ENCODE results near the gene SLC39A13. TPM values are rescaled to one million over a fixed set of nuclear protein-coding genes. Genes with fewer than 3 reads are reported as not detected.

The SLC39A13 gene
- total and polyA plus RNA-seq, 2 of the 13 experiments (the other 11 are each of a cell fraction or from before 2014, with no cell fraction given) = 15.3 to 30.5 TPM

DNA sequence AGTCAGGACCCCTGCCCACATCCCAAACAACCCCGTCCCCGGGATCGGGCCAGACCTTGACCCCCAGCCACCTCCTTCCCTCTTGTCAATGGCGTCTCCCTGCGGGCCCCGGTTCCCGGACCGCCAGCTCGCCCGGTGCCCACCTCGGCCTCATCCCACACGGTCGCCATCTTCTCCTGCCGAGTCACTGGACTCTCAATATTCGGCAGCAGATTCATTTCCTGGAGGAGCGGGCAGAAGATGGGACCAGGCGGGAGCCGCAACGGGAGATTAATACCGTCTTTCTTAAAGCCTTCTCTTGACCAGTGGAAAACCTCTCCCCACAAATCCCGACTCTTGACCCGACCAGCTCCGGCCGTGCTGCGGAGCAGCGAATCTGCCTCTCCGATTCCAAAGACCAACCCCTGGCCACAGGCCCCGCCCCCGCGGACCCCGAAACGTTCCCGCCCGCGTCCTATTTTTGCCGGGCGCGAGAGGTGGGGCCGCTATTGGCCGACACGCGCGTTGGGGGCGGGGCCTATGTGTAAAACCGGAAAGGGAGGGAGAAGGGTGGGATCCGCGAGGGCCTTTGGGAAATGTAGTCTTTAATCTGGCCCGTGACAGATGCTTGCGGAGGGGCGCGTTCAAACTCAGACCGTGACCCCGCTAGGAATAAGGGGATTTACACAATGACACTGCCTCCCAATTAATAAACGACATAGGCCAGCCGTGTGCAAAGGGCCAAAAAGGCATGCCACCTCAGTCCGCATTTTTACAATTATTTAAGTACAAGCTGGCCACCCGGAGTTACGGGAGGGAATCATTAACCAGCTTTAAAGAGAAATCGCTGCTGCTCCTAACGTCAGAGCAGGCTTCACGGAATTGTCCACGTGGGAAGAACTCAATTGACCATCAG, 17.9 kb downstream of the SLC39A13 start, which contains the start of gene PSMC3 (continued):
- TF ChIP-seq MZF1 (CRISPR knock-in tag; IDR thresholded peaks at IDR 0.05; ENCODE audit: borderline replicate concordance) (no peak), AKAP8 (CRISPR knock-in tag; IDR thresholded peaks at IDR 0.05) (no peak), TBL1XR1 (IDR thresholded peaks at IDR 0.05; ENCODE audit: borderline replicate concordance, low read length, partially characterized antibody) (no peak), NAIF1 (CRISPR knock-in tag; IDR thresholded peaks at IDR 0.05; ENCODE audit: borderline replicate concordance) (no peak), ZNF44 (CRISPR knock-in tag; IDR thresholded peaks at IDR 0.05) (no peak), MED1 (CRISPR knock-in tag; IDR thresholded peaks at IDR 0.05) (peak; percentile 29; the same call in 1 of the 2 replicates), SNAI1 (CRISPR knock-in tag; IDR thresholded peaks at IDR 0.05; ENCODE audit: borderline replicate concordance) (peak; percentile 71; the same call in 1 of the 2 replicates), HOXA9 (CRISPR knock-in tag; IDR thresholded peaks at IDR 0.05; ENCODE audit: borderline replicate concordance) (no peak), HNRNPL (IDR thresholded peaks at IDR 0.05; ENCODE audit: low read depth, low read length) (peak; percentile 58; the same call in 1 of the 2 replicates), GLI4 (CRISPR knock-in tag; IDR thresholded peaks at IDR 0.05; ENCODE audit: borderline replicate concordance) (no peak), MED8 (CRISPR knock-in tag; IDR thresholded peaks at IDR 0.05; ENCODE audit: insufficient replicate concordance) (peak; percentile 23), ZNF773 (CRISPR knock-in tag; IDR thresholded peaks at IDR 0.05; ENCODE audit: borderline replicate concordance) (peak; percentile 63; the same call in 1 of the 2 replicates)
- TF ChIP-seq, protein P1, sequence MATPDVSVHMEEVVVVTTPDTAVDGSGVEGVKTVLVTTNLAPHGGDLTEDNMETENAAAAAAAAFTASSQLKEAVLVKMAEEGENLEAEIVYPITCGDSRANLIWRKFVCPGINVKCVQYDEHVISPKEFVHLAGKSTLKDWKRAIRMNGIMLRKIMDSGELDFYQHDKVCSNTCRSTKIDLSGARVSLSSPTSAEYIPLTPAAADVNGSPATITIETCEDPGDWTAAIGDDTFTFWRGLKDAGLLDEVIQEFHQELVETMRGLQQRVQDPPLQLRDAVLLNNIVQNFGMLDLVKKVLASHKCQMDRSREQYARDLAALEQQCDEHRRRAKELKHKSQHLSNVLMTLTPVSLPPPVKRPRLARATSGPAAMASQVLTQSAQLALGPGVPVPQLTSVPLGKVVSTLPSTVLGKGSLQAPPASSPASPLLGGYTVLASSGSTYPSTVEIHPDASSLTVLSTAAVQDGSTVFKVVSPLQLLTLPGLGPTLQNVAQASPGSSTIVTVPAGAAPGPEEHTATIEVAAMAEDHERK (CRISPR knock-in tag; IDR thresholded peaks at IDR 0.05; ENCODE audit: low read depth) = no peak
- TF ChIP-seq, protein P2, sequence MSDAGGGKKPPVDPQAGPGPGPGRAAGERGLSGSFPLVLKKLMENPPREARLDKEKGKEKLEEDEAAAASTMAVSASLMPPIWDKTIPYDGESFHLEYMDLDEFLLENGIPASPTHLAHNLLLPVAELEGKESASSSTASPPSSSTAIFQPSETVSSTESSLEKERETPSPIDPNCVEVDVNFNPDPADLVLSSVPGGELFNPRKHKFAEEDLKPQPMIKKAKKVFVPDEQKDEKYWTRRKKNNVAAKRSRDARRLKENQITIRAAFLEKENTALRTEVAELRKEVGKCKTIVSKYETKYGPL (CRISPR knock-in tag; IDR thresholded peaks at IDR 0.05) = 0 out of 2 replicates have a peak, but pooled peaks have one; percentile 51
- TF ChIP-seq, protein P3, sequence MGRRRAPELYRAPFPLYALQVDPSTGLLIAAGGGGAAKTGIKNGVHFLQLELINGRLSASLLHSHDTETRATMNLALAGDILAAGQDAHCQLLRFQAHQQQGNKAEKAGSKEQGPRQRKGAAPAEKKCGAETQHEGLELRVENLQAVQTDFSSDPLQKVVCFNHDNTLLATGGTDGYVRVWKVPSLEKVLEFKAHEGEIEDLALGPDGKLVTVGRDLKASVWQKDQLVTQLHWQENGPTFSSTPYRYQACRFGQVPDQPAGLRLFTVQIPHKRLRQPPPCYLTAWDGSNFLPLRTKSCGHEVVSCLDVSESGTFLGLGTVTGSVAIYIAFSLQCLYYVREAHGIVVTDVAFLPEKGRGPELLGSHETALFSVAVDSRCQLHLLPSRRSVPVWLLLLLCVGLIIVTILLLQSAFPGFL (CRISPR knock-in tag; IDR thresholded peaks at IDR 0.05) = no peak
- TF ChIP-seq, protein P4, sequence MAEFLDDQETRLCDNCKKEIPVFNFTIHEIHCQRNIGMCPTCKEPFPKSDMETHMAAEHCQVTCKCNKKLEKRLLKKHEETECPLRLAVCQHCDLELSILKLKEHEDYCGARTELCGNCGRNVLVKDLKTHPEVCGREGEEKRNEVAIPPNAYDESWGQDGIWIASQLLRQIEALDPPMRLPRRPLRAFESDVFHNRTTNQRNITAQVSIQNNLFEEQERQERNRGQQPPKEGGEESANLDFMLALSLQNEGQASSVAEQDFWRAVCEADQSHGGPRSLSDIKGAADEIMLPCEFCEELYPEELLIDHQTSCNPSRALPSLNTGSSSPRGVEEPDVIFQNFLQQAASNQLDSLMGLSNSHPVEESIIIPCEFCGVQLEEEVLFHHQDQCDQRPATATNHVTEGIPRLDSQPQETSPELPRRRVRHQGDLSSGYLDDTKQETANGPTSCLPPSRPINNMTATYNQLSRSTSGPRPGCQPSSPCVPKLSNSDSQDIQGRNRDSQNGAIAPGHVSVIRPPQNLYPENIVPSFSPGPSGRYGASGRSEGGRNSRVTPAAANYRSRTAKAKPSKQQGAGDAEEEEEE (CRISPR knock-in tag; IDR thresholded peaks at IDR 0.05; ENCODE audit: borderline replicate concordance) = no peak; the same call in 1 of the 2 replicates
- TF ChIP-seq, protein P5, sequence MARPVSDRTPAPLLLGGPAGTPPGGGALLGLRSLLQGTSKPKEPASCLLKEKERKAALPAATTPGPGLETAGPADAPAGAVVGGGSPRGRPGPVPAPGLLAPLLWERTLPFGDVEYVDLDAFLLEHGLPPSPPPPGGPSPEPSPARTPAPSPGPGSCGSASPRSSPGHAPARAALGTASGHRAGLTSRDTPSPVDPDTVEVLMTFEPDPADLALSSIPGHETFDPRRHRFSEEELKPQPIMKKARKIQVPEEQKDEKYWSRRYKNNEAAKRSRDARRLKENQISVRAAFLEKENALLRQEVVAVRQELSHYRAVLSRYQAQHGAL (CRISPR knock-in tag; IDR thresholded peaks at IDR 0.05; ENCODE audit: not compliant biosample characterization) = no peak
- TF ChIP-seq, protein P6, sequence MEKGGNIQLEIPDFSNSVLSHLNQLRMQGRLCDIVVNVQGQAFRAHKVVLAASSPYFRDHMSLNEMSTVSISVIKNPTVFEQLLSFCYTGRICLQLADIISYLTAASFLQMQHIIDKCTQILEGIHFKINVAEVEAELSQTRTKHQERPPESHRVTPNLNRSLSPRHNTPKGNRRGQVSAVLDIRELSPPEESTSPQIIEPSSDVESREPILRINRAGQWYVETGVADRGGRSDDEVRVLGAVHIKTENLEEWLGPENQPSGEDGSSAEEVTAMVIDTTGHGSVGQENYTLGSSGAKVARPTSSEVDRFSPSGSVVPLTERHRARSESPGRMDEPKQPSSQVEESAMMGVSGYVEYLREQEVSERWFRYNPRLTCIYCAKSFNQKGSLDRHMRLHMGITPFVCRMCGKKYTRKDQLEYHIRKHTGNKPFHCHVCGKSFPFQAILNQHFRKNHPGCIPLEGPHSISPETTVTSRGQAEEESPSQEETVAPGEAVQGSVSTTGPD (CRISPR knock-in tag; IDR thresholded peaks at IDR 0.05) = no peak
